Progenitor cell of endocrine pancreas (in vitro differentiated cells): ENCODE results near the gene UBB. TPM values are rescaled to one million over a fixed set of nuclear protein-coding genes. Genes with fewer than 3 reads are reported as not detected.

Experiments used
- DNase-seq: peaks from one replicate; pipeline ENCODE4 v3.0.0; 2021; ENCODE audit warnings: low spot score; ENCODE audit not compliant: unreplicated experiment
- H3K27ac Mint-ChIP-seq: 2 replicates; pipeline ENCODE4 v1.8.0; 2021; ENCODE audit warnings: mild to moderate bottlenecking, moderate library complexity, mixed read lengths
- H3K27me3 Mint-ChIP-seq: 2 replicates; pipeline ENCODE4 v1.8.0; 2021; ENCODE audit warnings: mixed read lengths
- H3K36me3 Mint-ChIP-seq: 2 replicates; pipeline ENCODE4 v1.8.0; 2022; ENCODE audit warnings: mixed read lengths; ENCODE audit not compliant: insufficient read depth
- H3K4me1 Mint-ChIP-seq: 2 replicates; pipeline ENCODE4 v1.8.0; 2021; ENCODE audit warnings: low read depth, mixed read lengths
- H3K4me3 Mint-ChIP-seq: 2 replicates; pipeline ENCODE4 v1.8.0; 2021; ENCODE audit warnings: low read depth, mild to moderate bottlenecking, moderate library complexity, mixed read lengths
- H3K9me3 Mint-ChIP-seq: 2 replicates; pipeline ENCODE4 v1.8.0; 2021; ENCODE audit warnings: low read depth, mixed read lengths
- long read RNA-seq: library from polyadenylated mRNA; unstranded; transcript quantifications from one replicate; pipeline ENCODE4 v2.0.0, GENCODE V29; 2020
- total RNA-seq: library from RNA; stranded (reverse); gene quantifications from 2 replicates; pipeline ENCODE4 v1.2.1, GENCODE V29; 2021
- TF ChIP-seq, protein P1 (sequence below): fragments of 200-600 bp; sonication (generic); IDR thresholded peaks from one replicate; pipeline ENCODE4 v1.5.0; 2021; ENCODE audit warnings: antibody characterized with exemption, mild to moderate bottlenecking; ENCODE audit not compliant: unreplicated experiment

The UBB gene
- 1,450 and 1,477 TPM in 2 replicates for total RNA-seq
- long read RNA-seq, transcript UBB-203 (2 exons, 1,012 nt) = minor isoform, 10 of 601 reads
- long read RNA-seq, transcript UBB-201 (2 exons, 1,225 nt) = major isoform, 581 of 601 reads
- long read RNA-seq, partial matches to known transcripts = 0 of 601 reads
- long read RNA-seq, other reads (novel, unspliced or antisense) = 7 of 601 reads

DNA sequence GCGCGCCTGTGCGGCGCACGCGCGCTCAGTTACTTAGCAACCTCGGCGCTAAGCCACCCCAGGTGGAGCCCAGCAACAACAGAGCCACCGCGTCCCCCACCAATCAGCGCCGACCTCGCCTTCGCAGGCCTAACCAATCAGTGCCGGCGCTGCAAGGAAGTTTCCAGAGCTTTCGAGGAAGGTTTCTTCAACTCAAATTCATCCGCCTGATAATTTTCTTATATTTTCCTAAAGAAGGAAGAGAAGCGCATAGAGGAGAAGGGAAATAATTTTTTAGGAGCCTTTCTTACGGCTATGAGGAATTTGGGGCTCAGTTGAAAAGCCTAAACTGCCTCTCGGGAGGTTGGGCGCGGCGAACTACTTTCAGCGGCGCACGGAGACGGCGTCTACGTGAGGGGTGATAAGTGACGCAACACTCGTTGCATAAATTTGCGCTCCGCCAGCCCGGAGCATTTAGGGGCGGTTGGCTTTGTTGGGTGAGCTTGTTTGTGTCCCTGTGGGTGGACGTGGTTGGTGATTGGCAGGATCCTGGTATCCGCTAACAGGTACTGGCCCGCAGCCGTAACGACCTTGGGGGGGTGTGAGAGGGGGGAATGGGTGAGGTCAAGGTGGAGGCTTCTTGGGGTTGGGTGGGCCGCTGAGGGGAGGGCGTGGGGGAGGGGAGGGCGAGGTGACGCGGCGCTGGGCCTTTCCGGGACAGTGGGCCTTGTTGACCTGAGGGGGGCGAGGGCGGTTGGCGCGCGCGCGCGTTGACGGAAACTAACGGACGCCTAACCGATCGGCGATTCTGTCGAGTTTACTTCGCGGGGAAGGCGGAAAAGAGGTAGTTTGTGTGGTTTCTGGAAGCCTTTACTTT lies at the start of gene UBB:
TSS of gene UBB (plus strand) at position 452 of the 856 bp plus-strand sequence. CDS start 817 bp downstream, outside the sequence.
- Mint-ChIP-seq H3K4me1 (peaks cover 24% of the 10 kb centered on the region), H3K9me3 (no peaks in the 10 kb centered on the region), H3K27ac (peak within 1 kb of the TSS; percentile 100), H3K36me3 (peaks cover 33% of the 10 kb centered on the region), H3K4me3 (peak within 1 kb of the TSS; percentile 89), H3K27me3 (no peaks in the 10 kb centered on the region)
- TF ChIP-seq, protein P1, sequence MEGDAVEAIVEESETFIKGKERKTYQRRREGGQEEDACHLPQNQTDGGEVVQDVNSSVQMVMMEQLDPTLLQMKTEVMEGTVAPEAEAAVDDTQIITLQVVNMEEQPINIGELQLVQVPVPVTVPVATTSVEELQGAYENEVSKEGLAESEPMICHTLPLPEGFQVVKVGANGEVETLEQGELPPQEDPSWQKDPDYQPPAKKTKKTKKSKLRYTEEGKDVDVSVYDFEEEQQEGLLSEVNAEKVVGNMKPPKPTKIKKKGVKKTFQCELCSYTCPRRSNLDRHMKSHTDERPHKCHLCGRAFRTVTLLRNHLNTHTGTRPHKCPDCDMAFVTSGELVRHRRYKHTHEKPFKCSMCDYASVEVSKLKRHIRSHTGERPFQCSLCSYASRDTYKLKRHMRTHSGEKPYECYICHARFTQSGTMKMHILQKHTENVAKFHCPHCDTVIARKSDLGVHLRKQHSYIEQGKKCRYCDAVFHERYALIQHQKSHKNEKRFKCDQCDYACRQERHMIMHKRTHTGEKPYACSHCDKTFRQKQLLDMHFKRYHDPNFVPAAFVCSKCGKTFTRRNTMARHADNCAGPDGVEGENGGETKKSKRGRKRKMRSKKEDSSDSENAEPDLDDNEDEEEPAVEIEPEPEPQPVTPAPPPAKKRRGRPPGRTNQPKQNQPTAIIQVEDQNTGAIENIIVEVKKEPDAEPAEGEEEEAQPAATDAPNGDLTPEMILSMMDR = peak; percentile 18
- DNase-seq = peak; percentile 87

DNA sequence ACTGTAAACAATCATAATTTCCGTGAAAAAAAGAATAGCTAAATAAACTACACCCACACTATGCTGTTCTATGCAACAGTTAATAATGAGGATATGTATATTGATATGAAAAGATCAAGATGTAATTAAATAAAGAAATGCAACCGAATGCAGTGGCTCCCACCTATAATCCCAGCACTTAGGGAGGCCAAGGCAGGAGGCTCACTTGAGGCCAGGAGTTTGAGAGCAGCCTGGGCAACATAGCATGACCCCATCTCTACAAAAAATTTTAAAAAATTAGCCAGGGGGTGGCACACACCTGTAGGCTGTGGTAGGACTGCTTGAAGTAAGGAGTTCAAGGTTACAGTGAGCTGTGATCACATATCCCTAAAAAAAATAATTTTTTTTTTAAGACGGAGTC lies 42.5 kb upstream of the UBB start:
- H3K36me3 Mint-ChIP-seq = peaks cover 11% of the 10 kb centered on the region

DNA sequence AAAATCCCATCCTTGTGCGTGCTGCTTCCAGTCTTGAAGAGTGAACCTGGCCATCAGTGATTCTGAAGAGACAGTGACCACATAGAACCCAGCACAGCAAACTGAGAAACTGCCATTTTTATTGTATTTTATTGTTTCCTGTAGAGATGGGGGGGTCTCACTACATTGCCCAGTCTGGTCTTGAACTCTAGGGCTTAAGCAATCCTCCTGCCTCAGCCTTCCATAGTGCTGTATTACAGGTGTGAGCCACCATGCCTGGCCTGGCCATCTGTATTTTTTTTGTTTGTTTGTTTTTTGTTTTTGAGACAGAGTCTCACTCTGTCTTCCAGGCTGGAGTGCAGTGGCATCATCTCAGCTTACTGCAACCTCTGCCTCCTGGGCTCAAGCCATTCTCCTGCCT lies 41.5 kb upstream of the UBB start:
- Mint-ChIP-seq H3K4me1 (no peaks in the 10 kb centered on the region), H3K9me3 (no peaks in the 10 kb centered on the region), H3K27me3 (no peaks in the 10 kb centered on the region), H3K4me3 (no peak overlapping the region), H3K36me3 (peaks cover 19% of the 10 kb centered on the region), H3K27ac (no peak overlapping the region)
- no peak for DNase-seq
- TF ChIP-seq, protein P1 = no peak

More for the DNA sequence above, 42.5 kb upstream of the UBB start:
- H3K27me3 Mint-ChIP-seq = no peaks in the 10 kb centered on the region
- no peak overlapping the region for H3K4me3 Mint-ChIP-seq
- no peaks in the 10 kb centered on the region for H3K4me1 Mint-ChIP-seq
- no peak for DNase-seq
- no peaks in the 10 kb centered on the region for H3K9me3 Mint-ChIP-seq
- no peak overlapping the region for H3K27ac Mint-ChIP-seq
- TF ChIP-seq, protein P1 = no peak

GRCh38 chr17:16339959-16340358 lies 40.9 kb upstream of the UBB start:
- Mint-ChIP-seq H3K27ac (no peak overlapping the region), H3K4me1 (no peaks in the 10 kb centered on the region), H3K9me3 (no peaks in the 10 kb centered on the region), H3K4me3 (no peak overlapping the region), H3K27me3 (no peaks in the 10 kb centered on the region), H3K36me3 (peaks cover 20% of the 10 kb centered on the region)
- no peak for DNase-seq
- TF ChIP-seq, protein P1 = no peak

DNA sequence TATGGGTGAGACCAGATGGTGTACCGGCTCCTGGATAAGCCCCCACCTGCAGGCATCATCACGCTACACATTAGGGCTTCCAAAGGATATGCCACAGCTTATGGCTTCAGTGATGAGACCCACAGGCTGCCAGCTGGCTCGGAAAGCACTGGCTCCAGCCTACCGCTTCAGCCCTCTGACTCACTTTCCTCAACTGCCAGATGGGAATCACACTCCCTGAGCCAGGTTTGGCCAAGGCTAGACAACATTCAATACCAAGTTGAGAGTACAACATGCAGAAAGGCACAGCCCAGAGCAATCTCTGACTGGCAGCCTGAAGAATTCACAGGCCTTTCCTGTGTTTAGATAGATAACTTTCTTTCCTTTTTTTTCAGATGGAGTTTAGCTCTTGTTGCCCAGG lies 37.9 kb upstream of the UBB start:
- TF ChIP-seq, protein P1 = no peak
- no peak for DNase-seq
- H3K36me3 Mint-ChIP-seq = peaks cover 24% of the 10 kb centered on the region
- no peak overlapping the region for H3K4me3 Mint-ChIP-seq
- no peaks in the 10 kb centered on the region for H3K27me3 Mint-ChIP-seq
- no peaks in the 10 kb centered on the region for H3K9me3 Mint-ChIP-seq
- H3K4me1 Mint-ChIP-seq = no peaks in the 10 kb centered on the region
- H3K27ac Mint-ChIP-seq = no peak overlapping the region
